Fibroblast of pulmonary artery (primary cell): ENCODE data around the gene CDSN.

ENCODE experiments used
- DNase-seq: peaks from one replicate; pipeline ENCODE4 v3.0.0-alpha.2; 2010; ENCODE audit warnings: low read depth
- H3K4me3 ChIP-seq: replicated peaks from 2 replicates; pipeline ENCODE4 v1.5.1; 2011; ENCODE audit warnings: low read depth, mild to moderate bottlenecking, control low read depth, low read length, moderate library complexity
- TF ChIP-seq, protein P1 (sequence below): IDR thresholded peaks from 2 replicates; pipeline ENCODE4 v1.5.1; 2011; ENCODE audit warnings: mild to moderate bottlenecking, control low read depth, low read length, inconsistent platforms; ENCODE audit errors: missing control alignments

Gene CDSN

DNA sequence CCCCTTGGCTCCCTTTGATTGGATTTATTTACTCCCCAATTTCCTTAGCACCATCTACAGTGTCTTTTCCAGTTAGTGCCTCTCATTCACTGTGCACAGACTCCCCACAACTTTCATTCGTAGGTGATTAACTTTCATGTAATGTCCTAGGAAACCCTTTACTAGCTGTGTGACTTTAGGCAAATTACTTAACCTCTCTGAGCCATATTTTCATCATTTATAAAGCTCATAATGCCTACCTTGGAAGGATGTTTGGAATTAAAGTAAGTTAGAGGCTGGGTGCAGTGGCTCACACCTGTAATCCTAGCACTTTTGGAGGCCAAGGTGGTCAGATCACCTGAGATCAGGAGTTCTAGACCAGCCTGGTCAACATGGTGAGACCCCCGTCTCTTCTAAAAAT is 28.0 kb downstream of the CDSN start:
- TF ChIP-seq, protein P1, sequence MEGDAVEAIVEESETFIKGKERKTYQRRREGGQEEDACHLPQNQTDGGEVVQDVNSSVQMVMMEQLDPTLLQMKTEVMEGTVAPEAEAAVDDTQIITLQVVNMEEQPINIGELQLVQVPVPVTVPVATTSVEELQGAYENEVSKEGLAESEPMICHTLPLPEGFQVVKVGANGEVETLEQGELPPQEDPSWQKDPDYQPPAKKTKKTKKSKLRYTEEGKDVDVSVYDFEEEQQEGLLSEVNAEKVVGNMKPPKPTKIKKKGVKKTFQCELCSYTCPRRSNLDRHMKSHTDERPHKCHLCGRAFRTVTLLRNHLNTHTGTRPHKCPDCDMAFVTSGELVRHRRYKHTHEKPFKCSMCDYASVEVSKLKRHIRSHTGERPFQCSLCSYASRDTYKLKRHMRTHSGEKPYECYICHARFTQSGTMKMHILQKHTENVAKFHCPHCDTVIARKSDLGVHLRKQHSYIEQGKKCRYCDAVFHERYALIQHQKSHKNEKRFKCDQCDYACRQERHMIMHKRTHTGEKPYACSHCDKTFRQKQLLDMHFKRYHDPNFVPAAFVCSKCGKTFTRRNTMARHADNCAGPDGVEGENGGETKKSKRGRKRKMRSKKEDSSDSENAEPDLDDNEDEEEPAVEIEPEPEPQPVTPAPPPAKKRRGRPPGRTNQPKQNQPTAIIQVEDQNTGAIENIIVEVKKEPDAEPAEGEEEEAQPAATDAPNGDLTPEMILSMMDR: no peak
- no peak overlapping the region for H3K4me3 ChIP-seq
- DNase-seq: no peak

DNA sequence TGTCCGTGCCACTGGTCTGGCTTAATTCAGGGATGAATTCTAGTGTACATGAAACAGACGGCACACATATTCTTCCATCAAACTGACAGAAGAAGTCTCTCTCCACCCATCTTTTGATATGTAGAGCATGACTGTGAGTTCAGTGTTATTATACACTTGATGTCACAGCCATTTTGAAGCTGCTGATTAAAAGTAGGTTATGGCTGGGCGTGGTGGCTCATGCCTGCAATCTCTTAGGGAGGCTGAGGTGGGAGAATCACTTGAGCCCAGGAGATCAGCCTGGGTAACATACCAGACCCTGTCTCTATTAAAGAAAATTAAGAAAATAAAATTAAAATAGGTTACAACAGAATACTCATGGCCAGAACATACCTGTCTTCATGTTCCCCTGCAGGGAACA is 28.6 kb downstream of the CDSN start:
- no peak for DNase-seq
- no peak overlapping the region for H3K4me3 ChIP-seq
- TF ChIP-seq, protein P1: no peak

DNA sequence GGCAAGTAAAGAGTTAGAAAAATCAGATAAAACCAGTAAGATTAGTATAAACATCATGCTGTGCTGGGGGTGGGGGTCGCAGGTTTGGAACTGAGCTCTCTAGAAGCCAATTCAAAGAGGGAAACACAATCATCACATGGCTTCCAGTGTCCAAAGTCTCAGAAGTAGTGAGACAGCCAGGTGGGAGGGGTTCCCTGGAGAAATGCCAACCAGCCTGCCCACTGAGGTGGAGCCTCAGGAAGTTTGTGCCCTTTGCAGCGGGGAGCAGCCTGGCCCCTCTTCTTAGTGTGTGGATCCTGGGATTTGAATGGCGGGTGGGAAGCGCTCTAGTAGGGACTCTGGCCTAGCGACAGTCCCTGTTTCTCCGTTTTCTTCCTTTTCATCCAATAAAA is 29.3 kb downstream of the CDSN start:
- no peak overlapping the region for H3K4me3 ChIP-seq
- DNase-seq: no peak
- TF ChIP-seq, protein P1: no peak

- no peak overlapping the region for H3K4me3 ChIP-seq
- no peak for DNase-seq
- TF ChIP-seq, protein P1: no peak
Observed at GRCh38 chr6:31090275-31090972, 29.8 kb downstream of the CDSN start.

DNA sequence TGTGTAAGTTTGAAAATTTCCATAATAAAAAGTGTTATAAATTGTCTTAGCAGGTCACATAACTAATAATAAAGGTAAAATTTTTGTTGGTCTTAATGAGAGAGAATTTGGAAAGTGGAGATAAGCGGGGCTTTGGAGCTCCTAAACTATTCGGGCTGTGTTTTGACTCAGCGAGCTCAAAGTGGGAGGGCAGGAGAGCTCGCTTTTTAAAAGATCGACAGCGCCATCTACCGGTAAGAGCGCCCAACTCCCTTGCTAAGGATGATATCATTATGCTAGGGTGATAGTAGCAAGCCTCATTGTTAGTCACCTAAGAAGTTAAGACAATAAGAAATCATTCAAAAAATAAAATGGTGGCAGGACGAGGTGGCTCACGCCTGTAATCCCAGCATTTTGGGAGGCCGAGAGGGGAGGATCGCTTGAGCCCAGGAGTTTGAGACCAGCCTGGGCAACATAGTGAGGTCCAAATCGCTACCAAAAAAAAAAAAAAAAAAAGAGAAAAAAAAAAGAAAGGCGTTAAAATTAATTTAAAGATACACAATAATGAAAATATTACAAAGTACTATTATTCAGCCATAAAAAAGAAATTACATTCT is 32.7 kb downstream of the CDSN start:
- H3K4me3 ChIP-seq: no peak overlapping the region
- TF ChIP-seq, protein P1: peak; percentile 66
- peak; percentile 90 for DNase-seq

DNA sequence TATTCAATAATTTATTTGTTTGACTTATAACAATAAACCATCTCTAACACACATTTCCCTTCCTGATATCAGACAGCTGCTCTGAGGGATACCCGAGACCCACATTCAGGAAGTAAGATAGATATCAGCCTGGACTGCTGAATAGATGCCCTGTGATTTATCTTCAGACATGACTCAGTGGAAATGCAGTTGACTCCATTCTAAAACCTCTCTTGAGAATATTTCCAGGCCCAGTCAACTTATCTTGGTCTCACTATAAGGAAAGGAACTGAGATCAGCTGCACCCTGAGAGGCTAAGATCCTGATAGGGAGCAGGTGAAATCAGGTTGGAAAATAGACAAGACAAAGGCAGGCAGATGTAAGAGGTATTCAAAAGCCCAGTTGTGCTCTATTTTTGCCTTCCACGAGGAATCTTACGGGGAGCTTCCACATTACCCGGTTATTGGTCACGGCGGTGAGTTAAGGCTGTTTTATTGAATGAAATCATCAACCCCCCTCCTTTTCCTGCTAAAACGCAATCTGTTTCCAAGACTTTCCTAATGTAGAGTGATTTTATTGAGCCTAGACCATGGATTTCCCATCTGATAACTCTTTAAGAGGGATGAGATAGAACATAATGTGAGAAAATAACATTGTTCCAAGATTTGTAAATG is 33.3 kb downstream of the CDSN start:
- TF ChIP-seq, protein P1: no peak
- peak; percentile 50 for DNase-seq
- no peak overlapping the region for H3K4me3 ChIP-seq
